Tibial nerve (tissue), 4 donors: ENCODE results near the gene LSR. TPM values are rescaled to one million over a fixed set of nuclear protein-coding genes. Genes with fewer than 3 reads are reported as not detected.

Experiments used
- DNase-seq, 2 donors: peaks; one replicate each; pipeline ENCODE4 v3.0.0-alpha.2; 2019; ENCODE audit warnings: low spot score in 2 of 2
- H3K27ac ChIP-seq, 4 donors: fragments of 200-600 bp; sonication (generic) in 3 of 4; one replicate each; pipeline ENCODE4 v1.5.1; 2017 to 2019; ENCODE audit warnings: mild to moderate bottlenecking in 1 of 4
- H3K27me3 ChIP-seq, 2 donors: fragments of 200-600 bp; sonication (generic) in 1 of 2; one replicate each; pipeline versions ENCODE4 v1.5.1 to v1.6.0; 2017 to 2019
- H3K36me3 ChIP-seq, 3 donors: fragments of 200-600 bp; sonication (generic); one replicate each; pipeline ENCODE4 v1.5.1; 2018 to 2019
- H3K4me1 ChIP-seq, 4 donors: fragments of 200-600 bp; sonication (generic) in 3 of 4; one replicate each; pipeline ENCODE4 v1.5.1; 2017 to 2019
- H3K4me3 ChIP-seq, 4 donors: fragments of 200-600 bp; sonication (generic) in 3 of 4; one replicate each; pipeline ENCODE4 v1.5.1; 2017 to 2019; ENCODE audit warnings: mild to moderate bottlenecking in 1 of 4, moderate library complexity in 1 of 4
- H3K9me3 ChIP-seq, 4 donors: fragments of 200-600 bp; sonication (generic) in 3 of 4; one replicate each; pipeline ENCODE4 v1.5.1; 2017 to 2019
- EP300 ChIP-seq, 2 donors: sonication (generic); formaldehyde crosslinking; IDR thresholded peaks; one replicate each; pipeline ENCODE4 v1.6.1; 2017; ENCODE audit warnings: antibody characterized with exemption in 2 of 2, mild to moderate bottlenecking in 1 of 2
- POLR2A ChIP-seq, 2 donors: fragments of 450-650 bp; IDR thresholded peaks; one replicate each; pipeline ENCODE4 v1.6.1; 2017; ENCODE audit warnings: antibody characterized with exemption in 2 of 2, mild to moderate bottlenecking in 2 of 2, moderate library complexity in 2 of 2
- WGBS, 2 donors: methylation state at CpG; one replicate each; pipeline ENCODE4 v1.1.5; 2018; 5-methylcytosine and 5-hydroxymethylcytosine counted together
- total RNA-seq, 4 donors: library from RNA; depleted of rRNA; stranded (reverse); fragments of >200 nt; gene quantifications; one replicate each; pipeline ENCODE4 v1.1.0, GENCODE V29; 2016
- TF ChIP-seq, protein P1 (sequence below), 5 experiments: fragments of 200-600 bp in 3 of 5; fragments of 450-650 bp in 2 of 5; sonication (generic) in 3 of 5; IDR thresholded peaks; one replicate each; pipeline ENCODE4 v1.5.1; 2016 to 2019; ENCODE audit warnings: antibody characterized with exemption in 5 of 5, mild to moderate bottlenecking in 3 of 5, moderate library complexity in 2 of 5

LSR gene
- total RNA-seq, 4 donors from 2014 or later, result 3.1 to 34.9 (median 19.1) TPM

DNA sequence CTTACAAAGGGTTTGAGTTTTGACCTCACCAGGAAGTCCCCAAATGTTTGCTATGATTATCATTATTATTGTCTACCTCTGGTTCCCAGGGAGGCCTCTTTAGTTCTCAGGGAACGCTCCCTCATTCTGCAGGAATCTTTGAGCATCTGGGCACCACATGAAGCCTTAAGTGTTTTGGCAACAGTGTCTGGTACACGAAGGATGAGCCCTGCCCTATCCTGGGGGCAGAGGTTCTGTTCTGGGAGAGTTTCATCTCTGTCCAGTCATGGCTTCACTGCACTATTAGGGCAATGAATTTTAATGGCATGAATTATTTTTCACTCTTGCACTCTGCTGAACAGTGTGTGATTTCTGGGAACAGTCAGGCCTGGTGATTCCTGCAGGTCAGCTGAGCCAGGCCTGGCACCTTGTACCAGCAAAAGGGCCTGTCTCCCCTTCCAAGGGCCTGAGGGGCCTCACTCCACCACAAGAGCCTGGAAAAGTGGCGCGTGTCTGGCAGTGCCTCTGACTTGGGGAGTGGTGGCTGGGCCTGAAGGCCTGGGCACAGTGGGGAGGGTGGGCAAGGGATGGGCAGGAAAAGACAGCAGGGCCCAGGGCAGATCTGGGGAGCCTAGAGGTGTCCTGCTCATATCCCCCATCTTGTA lies 24.8 kb upstream of the LSR start:
- H3K4me1 ChIP-seq, result no peaks in the 10 kb centered on the region
- H3K27me3 ChIP-seq, result no peaks in the 10 kb centered on the region
- WGBS, 2 donors, result 66 to 84% methylated on average over 4 of the region's 4 CpGs
- H3K9me3 ChIP-seq, result peaks cover 0 to 26% (median 0%) of the 10 kb centered on the region in 4 donors
- TF ChIP-seq POLR2A (IDR thresholded peaks at IDR 0.05) (no peak), EP300 (IDR thresholded peaks at IDR 0.05) (no peak)
- TF ChIP-seq, protein P1, sequence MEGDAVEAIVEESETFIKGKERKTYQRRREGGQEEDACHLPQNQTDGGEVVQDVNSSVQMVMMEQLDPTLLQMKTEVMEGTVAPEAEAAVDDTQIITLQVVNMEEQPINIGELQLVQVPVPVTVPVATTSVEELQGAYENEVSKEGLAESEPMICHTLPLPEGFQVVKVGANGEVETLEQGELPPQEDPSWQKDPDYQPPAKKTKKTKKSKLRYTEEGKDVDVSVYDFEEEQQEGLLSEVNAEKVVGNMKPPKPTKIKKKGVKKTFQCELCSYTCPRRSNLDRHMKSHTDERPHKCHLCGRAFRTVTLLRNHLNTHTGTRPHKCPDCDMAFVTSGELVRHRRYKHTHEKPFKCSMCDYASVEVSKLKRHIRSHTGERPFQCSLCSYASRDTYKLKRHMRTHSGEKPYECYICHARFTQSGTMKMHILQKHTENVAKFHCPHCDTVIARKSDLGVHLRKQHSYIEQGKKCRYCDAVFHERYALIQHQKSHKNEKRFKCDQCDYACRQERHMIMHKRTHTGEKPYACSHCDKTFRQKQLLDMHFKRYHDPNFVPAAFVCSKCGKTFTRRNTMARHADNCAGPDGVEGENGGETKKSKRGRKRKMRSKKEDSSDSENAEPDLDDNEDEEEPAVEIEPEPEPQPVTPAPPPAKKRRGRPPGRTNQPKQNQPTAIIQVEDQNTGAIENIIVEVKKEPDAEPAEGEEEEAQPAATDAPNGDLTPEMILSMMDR (IDR thresholded peaks at IDR 0.05), result no peak
- H3K4me3 ChIP-seq, result no peak overlapping the region
- no peaks in the 10 kb centered on the region for H3K36me3 ChIP-seq
- H3K27ac ChIP-seq, result no peak overlapping the region
- no peak for DNase-seq

DNA sequence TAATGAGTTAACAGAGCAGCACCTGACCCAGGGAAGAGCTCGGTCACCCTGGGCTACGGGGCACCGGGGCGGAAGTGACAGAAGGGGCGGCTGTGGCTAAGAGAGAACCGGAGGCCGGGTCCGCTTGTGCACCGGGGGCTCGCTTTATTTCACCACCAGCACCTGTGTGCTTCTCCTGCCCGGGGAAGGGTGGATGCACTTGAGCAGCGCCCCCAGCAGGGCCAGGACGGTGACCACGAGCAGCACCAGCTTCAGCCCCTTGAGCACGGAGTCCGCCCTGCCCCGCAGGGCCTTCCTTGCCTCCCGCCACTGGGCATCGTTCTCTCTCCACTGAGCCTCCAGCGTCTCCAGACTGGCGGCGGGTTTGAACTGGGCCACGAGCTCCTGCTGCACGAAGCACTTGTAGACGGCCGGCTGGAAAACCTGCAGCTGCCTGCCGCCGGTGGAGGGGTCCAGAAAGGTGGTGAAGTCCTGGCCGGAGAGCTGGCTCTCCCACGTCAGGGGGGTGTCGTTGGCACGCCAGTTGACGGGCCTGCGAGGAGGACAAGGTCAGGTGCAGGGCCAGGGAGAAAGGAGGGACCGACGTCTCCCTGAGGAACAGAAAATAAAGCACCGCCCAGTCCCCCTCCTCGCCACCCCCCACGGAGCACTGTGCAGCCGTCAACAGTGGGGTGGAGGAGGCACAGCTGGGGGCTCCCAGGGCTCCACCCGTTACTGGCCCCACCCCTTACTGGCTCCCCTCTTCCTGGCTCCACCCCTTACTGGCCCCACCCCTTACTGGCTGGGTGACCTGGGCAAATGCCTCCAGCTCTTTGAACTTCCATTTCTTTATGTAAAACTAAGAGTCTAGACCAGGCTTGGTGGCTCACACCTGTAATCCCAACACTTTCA lies 23.9 kb upstream of the LSR start:
- H3K4me3 ChIP-seq, result no peak overlapping the region
- TF ChIP-seq, protein P1 (IDR thresholded peaks at IDR 0.05), result no peak
- TF ChIP-seq EP300 (IDR thresholded peaks at IDR 0.05) (no peak), POLR2A (IDR thresholded peaks at IDR 0.05) (no peak)
- H3K4me1 ChIP-seq, result no peaks in the 10 kb centered on the region
- DNase-seq, result no peak
- no peaks in the 10 kb centered on the region for H3K36me3 ChIP-seq
- no peak overlapping the region for H3K27ac ChIP-seq
- no peaks in the 10 kb centered on the region for H3K27me3 ChIP-seq
- H3K9me3 ChIP-seq, result peaks cover 0 to 17% (median 0%) of the 10 kb centered on the region in 4 donors
- 44 to 70% methylated on average over 26 to 38 of the region's 41 CpGs for WGBS, 2 donors

DNA sequence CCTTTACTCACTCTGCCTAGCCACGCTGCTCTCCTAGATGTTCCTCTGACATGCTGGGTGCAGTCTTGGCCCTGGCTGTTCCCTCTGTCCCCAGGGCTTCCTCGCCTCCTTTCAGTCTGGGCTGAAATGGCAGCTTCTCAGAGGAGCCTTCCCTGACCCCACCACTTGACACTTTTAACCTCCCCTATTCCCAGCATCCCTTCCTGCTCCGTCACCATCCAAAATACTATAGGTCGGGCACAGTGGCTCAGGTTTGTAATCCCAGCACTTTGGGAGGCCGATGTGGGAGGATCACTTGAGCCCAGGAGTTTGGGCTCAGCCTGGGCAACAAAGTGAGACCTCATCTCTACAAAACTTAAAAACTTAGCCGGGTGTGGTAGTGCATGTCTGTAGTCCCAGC lies 22.9 kb upstream of the LSR start:
- H3K4me1 ChIP-seq, result no peaks in the 10 kb centered on the region
- H3K4me3 ChIP-seq, result no peak overlapping the region
- DNase-seq, result no peak
- no peaks in the 10 kb centered on the region for H3K27me3 ChIP-seq
- H3K27ac ChIP-seq, result no peak overlapping the region
- peaks cover 0 to 11% (median 0%) of the 10 kb centered on the region in 4 donors for H3K9me3 ChIP-seq
- H3K36me3 ChIP-seq, result no peaks in the 10 kb centered on the region
- TF ChIP-seq EP300 (IDR thresholded peaks at IDR 0.05), result no peak
- TF ChIP-seq POLR2A (IDR thresholded peaks at IDR 0.05), result no peak
- TF ChIP-seq, protein P1 (IDR thresholded peaks at IDR 0.05), result no peak
- 76 to 82% methylated on average over 6 of the region's 6 CpGs for WGBS, 2 donors

DNA sequence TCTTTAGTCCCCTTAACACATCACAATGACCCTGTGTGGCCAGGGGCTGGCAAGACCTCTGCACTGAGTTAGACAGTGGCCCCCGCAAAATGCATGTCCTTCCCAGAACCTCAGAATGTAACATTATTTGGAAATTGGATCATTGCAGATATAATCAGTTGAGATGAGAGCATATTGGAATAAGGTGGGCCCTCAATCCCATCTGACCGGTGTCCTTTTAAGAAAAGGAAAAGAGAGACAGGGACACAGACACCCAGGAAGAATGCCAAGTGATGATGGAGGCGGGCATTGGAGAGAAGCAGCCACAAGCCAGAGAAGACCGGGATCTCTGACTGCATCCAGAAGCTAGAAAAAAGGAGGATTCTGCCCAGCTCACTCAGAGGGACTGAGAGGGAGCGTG lies 22.1 kb upstream of the LSR start:
- H3K27ac ChIP-seq, result no peak overlapping the region
- H3K27me3 ChIP-seq, result no peaks in the 10 kb centered on the region
- no peak overlapping the region for H3K4me3 ChIP-seq
- no peaks in the 10 kb centered on the region for H3K4me1 ChIP-seq
- WGBS, 2 donors, result 85 to 87% methylated on average over 5 of the region's 5 CpGs
- no peaks in the 10 kb centered on the region for H3K36me3 ChIP-seq
- DNase-seq, result no peak
- TF ChIP-seq, protein P1 (IDR thresholded peaks at IDR 0.05), result no peak
- TF ChIP-seq EP300 (IDR thresholded peaks at IDR 0.05) (no peak), POLR2A (IDR thresholded peaks at IDR 0.05) (no peak)
- peaks cover 0 to 7% (median 0%) of the 10 kb centered on the region in 4 donors for H3K9me3 ChIP-seq
